ENCODE results near the gene SYK.

SYK gene

GRCh38 chr9:90894986-90895687 is 93.5 kb downstream of the SYK start:
- TF ChIP-seq, protein P1, sequence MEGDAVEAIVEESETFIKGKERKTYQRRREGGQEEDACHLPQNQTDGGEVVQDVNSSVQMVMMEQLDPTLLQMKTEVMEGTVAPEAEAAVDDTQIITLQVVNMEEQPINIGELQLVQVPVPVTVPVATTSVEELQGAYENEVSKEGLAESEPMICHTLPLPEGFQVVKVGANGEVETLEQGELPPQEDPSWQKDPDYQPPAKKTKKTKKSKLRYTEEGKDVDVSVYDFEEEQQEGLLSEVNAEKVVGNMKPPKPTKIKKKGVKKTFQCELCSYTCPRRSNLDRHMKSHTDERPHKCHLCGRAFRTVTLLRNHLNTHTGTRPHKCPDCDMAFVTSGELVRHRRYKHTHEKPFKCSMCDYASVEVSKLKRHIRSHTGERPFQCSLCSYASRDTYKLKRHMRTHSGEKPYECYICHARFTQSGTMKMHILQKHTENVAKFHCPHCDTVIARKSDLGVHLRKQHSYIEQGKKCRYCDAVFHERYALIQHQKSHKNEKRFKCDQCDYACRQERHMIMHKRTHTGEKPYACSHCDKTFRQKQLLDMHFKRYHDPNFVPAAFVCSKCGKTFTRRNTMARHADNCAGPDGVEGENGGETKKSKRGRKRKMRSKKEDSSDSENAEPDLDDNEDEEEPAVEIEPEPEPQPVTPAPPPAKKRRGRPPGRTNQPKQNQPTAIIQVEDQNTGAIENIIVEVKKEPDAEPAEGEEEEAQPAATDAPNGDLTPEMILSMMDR (conservative IDR thresholded peaks at IDR 0.05; ENCODE audit: low read length) = peak; percentile 43
- DNase-seq (ENCODE audit: low read depth) = no peak
- H3K4me3 ChIP-seq (ENCODE audit: low read length) = no peak overlapping the region

DNA sequence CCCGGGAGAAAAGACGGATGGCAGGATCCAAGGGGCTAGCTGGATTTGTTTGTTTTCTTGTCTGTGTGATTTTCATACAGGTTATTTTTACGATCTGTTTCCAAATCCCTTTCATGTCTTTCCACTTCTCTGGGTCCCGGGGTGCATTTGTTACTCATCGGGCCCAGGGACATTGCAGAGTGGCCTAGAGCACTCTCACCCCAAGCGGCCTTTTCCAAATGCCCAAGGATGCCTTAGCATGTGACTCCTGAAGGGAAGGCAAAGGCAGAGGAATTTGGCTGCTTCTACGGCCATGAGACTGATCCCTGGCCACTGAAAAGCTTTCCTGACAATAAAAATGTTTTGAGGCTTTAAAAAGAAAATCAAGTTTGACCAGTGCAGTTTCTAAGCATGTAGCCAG is 94.2 kb downstream of the SYK start:
- H3K4me3 ChIP-seq (ENCODE audit: low read length) = no peak overlapping the region
- no peak for DNase-seq (ENCODE audit: low read depth)
- TF ChIP-seq, protein P1 (conservative IDR thresholded peaks at IDR 0.05; ENCODE audit: low read length) = no peak

DNA sequence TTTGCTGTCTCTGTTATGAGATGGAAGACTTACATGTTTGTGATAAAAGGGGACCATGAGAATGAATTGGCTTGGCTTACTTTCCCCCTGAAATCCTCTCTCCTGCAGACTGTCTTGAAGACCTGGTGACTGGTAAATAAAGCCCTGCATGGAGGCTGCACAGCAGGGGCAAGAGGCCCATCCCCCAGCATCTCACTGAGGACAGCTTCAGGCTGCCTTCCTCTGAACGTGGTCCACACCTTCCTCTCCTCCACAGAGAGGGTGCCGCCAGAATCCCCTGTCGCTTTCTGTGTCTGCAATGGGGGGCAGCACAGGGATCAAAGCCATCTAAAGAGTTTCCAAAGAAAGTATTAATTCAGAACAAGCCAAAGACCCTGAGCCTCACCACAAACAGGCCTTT is 94.6 kb downstream of the SYK start:
- TF ChIP-seq, protein P1 (conservative IDR thresholded peaks at IDR 0.05; ENCODE audit: low read length) = no peak
- no peak overlapping the region for H3K4me3 ChIP-seq (ENCODE audit: low read length)
- DNase-seq (ENCODE audit: low read depth) = no peak

GRCh38 chr9:90898228-90898627 is 96.6 kb downstream of the SYK start:
- no peak overlapping the region for H3K4me3 ChIP-seq (ENCODE audit: low read length)
- DNase-seq (ENCODE audit: low read depth) = no peak
- TF ChIP-seq, protein P1 (conservative IDR thresholded peaks at IDR 0.05; ENCODE audit: low read length) = peak; percentile 32

DNA sequence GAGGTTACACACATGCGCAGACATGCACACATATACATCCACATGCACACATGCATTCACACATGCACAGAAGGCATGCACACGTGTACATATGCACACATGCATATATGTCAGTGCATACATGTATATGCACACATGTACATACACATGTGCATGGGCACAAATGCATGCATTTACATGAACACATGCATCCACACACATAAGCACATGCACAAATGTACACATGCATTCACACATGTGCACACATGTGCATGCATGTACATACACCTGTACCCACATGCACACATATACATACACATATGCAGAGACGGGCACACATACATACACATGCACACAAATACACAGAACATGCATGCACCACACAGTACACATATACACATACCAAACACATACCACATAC is 97.7 kb downstream of the SYK start:
- TF ChIP-seq, protein P1 (conservative IDR thresholded peaks at IDR 0.05; ENCODE audit: low read length) = no peak
- DNase-seq (ENCODE audit: low read depth) = no peak
- no peak overlapping the region for H3K4me3 ChIP-seq (ENCODE audit: low read length)

DNA sequence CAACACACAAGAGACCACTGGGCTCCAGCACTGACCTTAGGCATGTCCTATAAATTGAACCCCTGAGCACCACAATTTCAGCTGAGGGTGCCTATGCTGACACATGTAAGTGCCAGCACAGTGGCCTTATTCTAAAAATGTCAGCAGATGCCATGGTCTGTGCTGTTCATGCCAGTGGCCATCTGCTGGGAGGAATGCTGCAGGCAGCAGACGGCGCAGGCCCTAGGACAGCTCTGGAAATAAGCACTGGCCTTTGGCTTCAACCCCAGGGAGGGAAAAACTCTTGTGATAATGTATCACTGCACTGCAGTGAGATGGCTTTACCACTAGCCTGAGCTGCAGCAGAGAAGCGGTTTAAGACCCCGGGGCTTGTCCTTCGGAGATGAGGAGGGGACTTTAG is 98.5 kb downstream of the SYK start:
- TF ChIP-seq, protein P1 (conservative IDR thresholded peaks at IDR 0.05; ENCODE audit: low read length) = peak; percentile 19; the same call in 1 of the 2 replicates
- H3K4me3 ChIP-seq (ENCODE audit: low read length) = no peak overlapping the region
- peak; percentile 7 for DNase-seq (ENCODE audit: low read depth)

- TF ChIP-seq, protein P1 (conservative IDR thresholded peaks at IDR 0.05; ENCODE audit: low read length) = no peak
- DNase-seq (ENCODE audit: low read depth) = no peak
- H3K4me3 ChIP-seq (ENCODE audit: low read length) = no peak overlapping the region
Measured at GRCh38 chr9:90901933-90902332, 100.3 kb downstream of the SYK start.

Data from AG10803 (cell line).